GM21529 (cell line): ENCODE results near the gene TMEM35B.
"Not testable (repeated sequence)": the region's sequence is repeated elsewhere in the genome, so short reads cannot be mapped to it uniquely, and the experiment has no call there.

ENCODE experiments used
- ATAC-seq: cut with Tn5 transposase; IDR thresholded peaks from one replicate; pipeline ENCODE4 v1.9.1; 2021; ENCODE audit not compliant: unreplicated experiment

Gene TMEM35B

DNA sequence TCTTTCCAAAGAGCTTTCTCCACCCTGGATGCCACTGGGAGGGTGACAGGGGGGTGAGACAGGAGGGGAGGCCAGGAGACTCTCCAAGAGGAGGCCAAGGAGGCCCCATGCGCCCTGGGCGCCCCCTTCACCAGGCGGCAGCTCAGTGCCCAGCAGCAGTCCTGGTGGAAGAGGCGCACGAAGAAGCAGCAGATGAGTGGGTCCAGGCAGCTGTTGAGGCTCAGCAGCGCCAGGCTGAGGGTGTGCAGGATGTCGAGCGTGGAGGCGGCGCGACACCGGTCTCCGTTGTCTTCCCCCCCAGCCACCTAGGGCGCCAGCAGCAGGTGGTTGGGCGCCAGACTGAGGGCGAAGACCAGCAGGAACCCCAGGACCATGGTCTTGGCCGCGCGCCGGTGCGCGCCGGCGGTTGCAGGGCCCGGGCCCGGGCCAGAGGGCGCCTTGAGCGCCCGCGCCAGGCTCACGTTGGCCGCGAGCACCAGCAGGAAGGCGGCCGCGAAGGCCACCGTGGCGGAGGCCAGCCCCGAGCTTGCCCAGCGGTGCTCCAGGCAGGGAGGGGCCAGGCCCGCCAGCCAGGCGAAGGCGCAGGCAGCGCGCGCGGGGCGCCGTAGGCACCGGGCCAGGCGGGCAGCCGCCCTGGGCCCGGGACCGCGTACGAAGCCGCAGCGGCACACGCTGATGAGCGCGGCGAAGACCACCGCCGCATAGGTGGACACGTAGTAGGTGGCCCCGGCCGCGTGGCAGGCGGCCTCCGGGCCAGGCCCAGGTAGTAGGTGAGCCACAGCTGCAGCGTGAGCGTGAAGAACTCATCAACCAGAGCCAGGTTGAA is 8.6 kb downstream of the TMEM35B start:
- no peak for ATAC-seq

DNA sequence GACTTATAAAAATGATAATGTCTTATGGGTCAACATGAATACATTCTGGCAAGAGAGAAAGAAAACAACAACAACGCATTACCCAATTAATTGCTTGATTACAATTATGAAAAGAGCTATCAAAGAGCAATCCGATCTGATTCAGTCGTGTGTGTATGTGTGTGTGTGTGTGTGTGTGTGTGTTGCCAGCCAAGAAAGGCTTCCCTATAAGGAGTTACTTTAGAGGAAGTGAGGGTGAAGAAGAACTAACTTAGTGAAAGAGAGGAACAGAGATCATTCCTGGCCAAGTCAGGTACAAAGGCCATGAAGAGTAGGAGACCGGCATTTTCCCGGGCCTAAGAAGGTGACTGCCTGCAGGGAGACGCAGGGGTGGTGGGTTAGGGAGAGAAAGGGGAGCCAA is 9.4 kb downstream of the TMEM35B start:
- ATAC-seq, result no peak

GRCh38 chr1:34975338-34975737 is 9.8 kb downstream of the TMEM35B start:
- no peak for ATAC-seq

DNA sequence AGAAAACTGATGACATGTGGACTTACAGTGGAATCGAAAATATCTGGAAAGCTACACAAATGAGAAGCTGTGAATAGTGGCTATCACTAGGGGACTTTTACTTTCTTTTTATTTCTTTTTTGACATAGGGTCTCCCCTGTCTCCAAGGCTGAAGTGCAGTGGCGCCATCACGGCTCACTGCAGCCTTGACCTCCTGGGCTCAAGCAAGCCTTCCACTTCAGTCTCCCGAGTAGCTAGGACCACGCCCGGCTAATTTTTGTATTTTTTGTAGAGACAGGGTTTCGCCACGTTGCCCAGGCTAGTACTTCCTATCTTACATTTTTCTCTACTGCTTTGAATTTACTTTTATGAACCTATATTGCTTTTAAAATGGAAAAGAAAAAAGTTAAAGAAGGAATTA is 10.5 kb downstream of the TMEM35B start:
- no peak for ATAC-seq

DNA sequence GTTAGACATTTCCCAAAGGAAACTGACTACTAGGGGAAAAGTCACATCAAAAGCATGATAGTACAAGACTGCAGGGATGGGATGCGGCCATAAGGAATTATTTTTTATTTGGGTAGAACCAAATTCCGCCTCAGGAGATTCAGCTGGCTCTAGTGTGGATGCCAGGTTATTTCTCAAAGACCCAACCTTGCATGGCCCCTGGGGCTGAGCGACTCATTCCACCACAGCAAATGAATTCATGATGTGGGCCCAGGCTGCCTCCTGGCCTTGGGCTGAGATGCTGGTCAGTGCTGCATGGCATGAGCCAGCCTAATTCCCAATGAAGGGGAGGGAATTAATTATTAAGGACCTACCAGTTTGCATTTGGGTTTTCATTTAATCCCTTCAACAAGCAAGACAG is 11.8 kb downstream of the TMEM35B start:
- ATAC-seq, result no peak

- ATAC-seq, result no peak
Observed at GRCh38 chr1:34970829-34971228, 14.3 kb downstream of the TMEM35B start.

DNA sequence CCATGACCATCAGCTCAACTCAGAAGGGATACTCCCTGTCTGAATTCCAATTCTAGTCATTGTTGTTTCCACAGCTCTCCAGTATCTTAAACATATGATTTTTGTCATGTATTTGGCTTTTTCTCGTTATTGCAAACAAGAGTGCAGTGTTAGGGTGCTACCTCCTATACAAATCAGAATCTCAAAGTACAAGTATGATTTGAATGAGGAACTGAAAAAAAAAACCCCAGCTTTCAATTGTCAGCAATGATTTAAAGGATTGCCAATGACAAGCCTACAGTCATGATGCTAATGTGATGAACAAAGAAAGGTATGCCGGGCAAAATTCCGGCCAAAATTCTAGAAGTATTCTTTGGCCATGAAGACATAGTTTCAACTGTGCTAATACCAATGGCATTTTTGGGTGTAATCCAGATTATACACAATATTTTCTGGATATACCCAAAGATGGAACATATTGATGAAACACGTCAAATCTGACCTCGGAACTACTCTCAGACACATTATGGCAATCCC is 14.9 kb downstream of the TMEM35B start:
- no peak for ATAC-seq

GRCh38 chr1:34968297-34968696 is 16.9 kb downstream of the TMEM35B start:
- not testable (repeated sequence) for ATAC-seq

- not testable (repeated sequence) for ATAC-seq
Observed at GRCh38 chr1:34967672-34968071, 17.5 kb downstream of the TMEM35B start.

DNA sequence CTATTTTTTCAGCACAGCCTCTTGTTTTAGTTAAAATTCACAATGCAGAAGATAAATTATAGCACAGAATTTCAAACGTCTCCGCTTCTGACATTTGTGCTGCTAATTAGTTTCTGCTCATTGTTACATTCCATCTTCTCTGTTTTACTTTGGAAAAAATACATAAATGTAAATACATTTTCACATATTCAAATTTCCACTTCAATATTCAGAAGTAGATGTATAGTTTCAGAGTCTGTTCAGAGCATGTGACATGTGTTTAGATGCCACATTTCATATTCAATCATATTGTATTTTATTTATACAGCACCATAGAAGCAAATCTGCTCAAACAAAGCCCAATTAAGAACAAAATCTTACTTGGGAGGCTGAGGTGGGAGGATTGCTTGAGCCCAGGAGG is 19.6 kb downstream of the TMEM35B start:
- ATAC-seq, result no peak

DNA sequence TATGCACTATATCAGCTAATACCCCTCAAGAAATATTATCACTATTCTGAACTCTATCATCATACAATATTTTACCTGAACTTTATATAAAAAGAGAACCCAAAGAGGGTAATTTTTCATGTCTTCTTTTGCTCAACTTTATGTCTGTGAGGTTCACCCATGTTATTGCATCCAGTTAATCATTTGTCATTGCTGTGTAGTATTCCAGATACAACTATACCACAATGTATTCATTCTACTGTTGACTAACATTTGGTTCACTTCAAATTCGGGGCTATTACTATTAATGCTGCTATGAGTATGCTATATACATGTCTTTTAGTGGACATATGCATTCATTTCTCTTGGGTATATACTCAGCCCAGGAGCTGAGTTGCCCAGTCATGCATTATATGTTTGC is 34.7 kb downstream of the TMEM35B start:
- ATAC-seq, result no peak

- not testable (repeated sequence) for ATAC-seq
Observed at GRCh38 chr1:34948739-34949138, 36.4 kb downstream of the TMEM35B start.

DNA sequence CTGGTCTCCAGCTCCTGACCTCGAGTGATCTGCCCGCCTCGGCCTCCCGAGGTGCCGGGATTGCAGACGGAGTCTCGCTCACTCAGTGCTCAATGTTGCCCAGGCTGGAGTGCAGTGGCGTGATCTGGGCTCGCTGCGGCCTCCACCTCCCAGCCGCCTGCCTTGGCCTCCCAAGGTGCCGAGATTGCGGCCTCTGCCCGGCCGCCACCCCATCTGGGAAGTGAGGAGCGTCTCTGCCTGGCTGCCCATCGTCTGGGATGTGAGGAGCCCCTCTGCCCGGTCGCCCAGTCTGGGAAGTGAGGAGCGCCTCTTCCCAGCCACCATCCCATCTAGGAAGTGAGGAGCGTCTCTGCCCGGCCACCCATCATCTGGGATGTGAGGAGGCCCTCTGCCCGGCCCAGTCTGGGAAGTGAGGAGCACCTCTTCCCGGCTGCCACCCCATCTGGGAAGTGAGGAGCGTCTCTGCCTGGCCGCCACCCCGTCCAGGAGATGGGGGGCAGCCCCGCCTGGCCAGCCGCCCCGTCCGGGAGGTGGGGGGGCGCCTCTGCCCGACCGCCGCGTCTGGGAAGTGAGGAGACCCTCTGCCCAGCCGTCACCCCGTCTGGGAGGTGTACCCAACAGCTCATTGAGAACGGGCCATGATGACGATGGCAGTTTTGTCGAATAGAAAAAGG is 37.4 kb downstream of the TMEM35B start:
- not testable (repeated sequence) for ATAC-seq

GRCh38 chr1:34946211-34946610 is 38.9 kb downstream of the TMEM35B start:
- no peak for ATAC-seq

GRCh38 chr1:34941798-34942197 is 43.3 kb downstream of the TMEM35B start:
- not testable (repeated sequence) for ATAC-seq
